ENCODE results near the gene PCSK4. TPM values are rescaled to one million over a fixed set of nuclear protein-coding genes. Genes with fewer than 3 reads are reported as not detected.

PCSK4 gene
- polyA plus RNA-seq, 1 experiment, result 0.40 TPM

DNA sequence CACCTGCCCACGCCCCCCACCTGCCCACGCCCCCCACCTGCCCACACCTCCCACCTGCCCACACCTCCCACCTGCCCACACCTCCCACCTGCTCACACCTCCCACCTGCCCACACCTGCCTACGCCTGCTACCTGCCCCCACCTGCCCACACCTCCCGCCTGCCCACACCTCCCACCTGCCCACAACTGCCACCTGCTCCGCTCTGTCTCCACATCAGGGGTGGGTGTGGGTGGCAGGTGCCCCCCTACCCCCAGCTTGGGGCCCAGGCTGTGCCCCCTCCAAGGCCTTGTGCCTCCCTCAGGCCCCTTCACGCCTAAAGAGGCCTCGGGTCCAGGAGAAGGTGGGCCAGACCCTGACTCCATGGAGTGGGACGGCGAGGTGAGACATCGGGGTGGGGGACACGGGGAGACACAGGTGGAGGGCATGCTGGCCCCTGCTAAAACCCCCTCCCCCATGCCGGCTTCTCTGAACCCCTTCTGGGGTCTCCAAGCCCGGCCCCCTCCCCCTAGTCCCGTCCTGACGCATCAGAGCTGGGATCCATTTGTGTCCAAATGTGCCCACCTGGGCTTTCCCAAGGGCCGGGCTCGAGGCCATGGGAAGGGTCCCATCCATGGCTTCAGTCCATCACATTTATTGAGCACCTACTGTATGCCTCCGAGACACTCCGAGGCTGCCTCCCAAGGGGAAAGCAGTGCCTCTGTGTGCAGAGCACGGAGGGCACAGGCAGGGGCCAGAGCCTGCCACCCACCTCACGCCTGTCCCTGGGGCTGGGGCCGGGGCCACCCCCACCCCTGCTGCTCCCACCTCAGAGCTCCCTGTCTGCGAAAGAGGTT is 38.7 kb upstream of the PCSK4 start:
- Histone ChIP-seq H3K9me3 (ENCODE audit: control insufficient read depth, insufficient read depth, low read length) (peaks cover 5% of the 10 kb centered on the region; the same call in 1 of the 2 replicates), H3K4me3 (ENCODE audit: low read depth, low read length) (no peak overlapping the region), H3K27ac (ENCODE audit: low read depth, low read length) (no peak overlapping the region), H3K27me3 (ENCODE audit: control insufficient read depth, insufficient read depth, low read length) (peaks cover 11% of the 10 kb centered on the region)
- ChIA-PET CTCF (no interaction called here), POLR2A (no interaction called here)
- no peak for TF ChIP-seq CTCF (IDR thresholded peaks at IDR 0.05; ENCODE audit: low read depth, low read length)
- no peak for DNase-seq (ENCODE audit: low read depth, low spot score)

GRCh38 chr19:1527650-1528309 is 37.6 kb upstream of the PCSK4 start:
- CTCF ChIA-PET, result no interaction called here

DNA sequence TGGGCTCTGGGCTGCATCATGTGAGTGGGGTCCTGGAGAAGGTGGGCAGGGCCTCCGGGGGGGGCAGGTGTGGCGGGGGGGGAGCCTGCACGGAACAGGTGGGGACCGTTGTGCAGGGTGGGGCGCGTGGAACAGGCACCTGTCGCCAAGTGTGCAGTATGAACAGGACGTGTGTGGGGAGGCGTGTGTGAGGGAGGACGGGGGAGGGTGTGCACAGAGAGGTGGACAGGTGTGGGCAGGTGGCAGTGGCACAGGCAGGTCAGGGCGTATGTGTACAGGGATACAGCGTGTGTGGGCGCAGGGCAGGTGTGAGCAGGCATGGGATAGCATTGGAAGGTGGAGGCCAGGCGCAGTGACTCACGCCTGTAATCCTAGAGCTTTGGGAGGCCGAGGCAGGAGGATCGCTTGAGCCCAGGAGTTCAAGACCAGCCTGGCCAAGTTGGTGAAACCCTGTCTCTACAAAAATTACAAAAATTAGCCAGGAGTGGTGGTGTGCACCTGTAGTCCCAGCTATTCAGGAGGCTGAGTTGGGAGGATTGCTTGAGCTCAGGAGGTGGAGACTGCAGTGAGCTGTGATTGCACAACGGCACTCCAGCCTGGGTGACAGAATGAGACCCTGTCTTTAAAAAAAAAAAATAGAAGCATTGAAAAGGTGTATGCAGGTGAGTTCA is 37.0 kb upstream of the PCSK4 start:
- TF ChIP-seq CTCF (IDR thresholded peaks at IDR 0.05; ENCODE audit: low read depth, low read length), result no peak
- Histone ChIP-seq H3K27ac (ENCODE audit: low read depth, low read length) (no peak overlapping the region), H3K27me3 (ENCODE audit: control insufficient read depth, insufficient read depth, low read length) (peaks cover 23% of the 10 kb centered on the region), H3K9me3 (ENCODE audit: control insufficient read depth, insufficient read depth, low read length) (peaks cover 5% of the 10 kb centered on the region; the same call in 1 of the 2 replicates), H3K4me3 (ENCODE audit: low read depth, low read length) (no peak overlapping the region)
- DNase-seq (ENCODE audit: low read depth, low spot score), result no peak
- POLR2A ChIA-PET, result no interaction called here
- CTCF ChIA-PET, result no interaction called here

More at GRCh38 chr19:1527650-1528309, 37.6 kb upstream of the PCSK4 start:
- Histone ChIP-seq H3K9me3 (ENCODE audit: control insufficient read depth, insufficient read depth, low read length) (peaks cover 5% of the 10 kb centered on the region; the same call in 1 of the 2 replicates), H3K4me3 (ENCODE audit: low read depth, low read length) (no peak overlapping the region), H3K27ac (ENCODE audit: low read depth, low read length) (no peak overlapping the region), H3K27me3 (ENCODE audit: control insufficient read depth, insufficient read depth, low read length) (peaks cover 20% of the 10 kb centered on the region)
- POLR2A ChIA-PET, result no interaction called here
- TF ChIP-seq CTCF (IDR thresholded peaks at IDR 0.05; ENCODE audit: low read depth, low read length), result no peak
- no peak for DNase-seq (ENCODE audit: low read depth, low spot score)

DNA sequence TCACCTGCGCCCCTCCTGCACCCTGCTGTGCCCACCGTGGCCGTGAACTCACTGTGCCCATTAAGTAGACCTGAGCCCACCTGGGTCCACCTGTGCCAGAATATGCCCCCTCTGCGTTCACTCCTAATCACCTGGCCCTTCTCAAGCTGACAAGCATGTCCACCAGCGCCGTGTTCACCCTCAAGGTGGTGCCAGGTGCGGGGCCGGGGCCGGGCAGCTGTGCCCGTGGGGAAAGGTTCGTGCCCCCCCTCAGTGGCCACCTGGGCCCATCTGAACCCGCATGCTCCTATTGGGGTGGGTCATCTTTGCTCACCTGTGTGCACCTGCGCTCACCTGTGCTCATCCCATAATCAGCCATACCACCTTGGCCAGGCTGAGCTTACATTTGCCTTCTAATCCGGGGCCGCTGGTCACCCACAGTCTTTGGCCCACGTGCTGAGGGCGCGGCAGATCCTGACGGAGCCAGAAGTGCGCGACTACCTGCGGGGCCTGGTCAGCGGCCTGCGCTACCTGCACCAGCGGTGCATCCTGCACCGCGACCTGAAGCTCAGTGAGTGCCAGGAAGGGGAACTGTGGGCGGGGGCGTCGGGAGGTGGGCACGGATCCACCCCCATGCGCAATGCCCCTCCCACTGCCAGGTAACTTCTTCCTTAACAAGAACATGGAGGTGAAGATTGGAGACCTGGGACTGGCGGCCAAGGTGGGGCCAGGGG is 36.1 kb upstream of the PCSK4 start:
- ChIA-PET CTCF (no interaction called here), POLR2A (no interaction called here)
- H3K9me3 ChIP-seq (ENCODE audit: control insufficient read depth, insufficient read depth, low read length), result peaks cover 5% of the 10 kb centered on the region; the same call in 1 of the 2 replicates
- no peak for TF ChIP-seq CTCF (IDR thresholded peaks at IDR 0.05; ENCODE audit: low read depth, low read length)
- no peak overlapping the region for H3K27ac ChIP-seq (ENCODE audit: low read depth, low read length)
- DNase-seq (ENCODE audit: low read depth, low spot score), result no peak
- peaks cover 27% of the 10 kb centered on the region for H3K27me3 ChIP-seq (ENCODE audit: control insufficient read depth, insufficient read depth, low read length)
- H3K4me3 ChIP-seq (ENCODE audit: low read depth, low read length), result no peak overlapping the region
